ENCODE results near the gene DOCK10.

The DOCK10 gene

DNA sequence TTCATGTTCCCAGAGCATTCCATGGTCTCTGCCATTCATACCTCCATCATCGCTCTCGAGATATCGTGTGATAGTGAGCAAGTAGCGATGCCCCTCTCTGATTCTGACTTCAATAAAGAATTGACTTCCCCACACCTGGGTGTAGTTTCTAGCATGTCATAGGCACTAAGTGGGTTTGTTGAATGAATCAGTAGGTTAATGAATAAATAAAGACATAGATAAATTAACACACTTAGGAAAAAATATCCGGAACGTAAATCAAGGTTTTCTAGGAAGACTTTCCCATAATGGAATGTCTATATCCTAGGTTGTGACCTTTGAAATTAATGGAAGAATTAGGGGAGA lies 159.1 kb downstream of the DOCK10 start:
- no peaks in the 10 kb centered on the region for H3K79me1 ChIP-seq (ENCODE audit: low read depth, low read length)
- H4K8ac ChIP-seq (ENCODE audit: low read depth, low read length): no peak overlapping the region
- no peak overlapping the region for H2BK5ac ChIP-seq (ENCODE audit: low read length)
- H3K4me3 ChIP-seq (ENCODE audit: low read length in 2 of 2): no peak overlapping the region
- H4K91ac ChIP-seq (ENCODE audit: low read depth, low read length, poor library complexity): no peak overlapping the region
- no peaks in the 10 kb centered on the region for H3K4me1 ChIP-seq (ENCODE audit: control insufficient read depth in 2 of 2, insufficient read depth in 1 of 2, low read depth in 1 of 2, low read length in 2 of 2)
- H3K23ac ChIP-seq (ENCODE audit: low read depth, low read length, poor library complexity): no peak overlapping the region
- H2BK120ac ChIP-seq (ENCODE audit: low read depth, low read length): no peak overlapping the region
- no peak overlapping the region for H2BK12ac ChIP-seq (ENCODE audit: low read length)
- no CpG with 5 or more reads among the region's 6 CpGs for WGBS, 2 donors (ENCODE audit: extremely low coverage in 2 of 2, insufficient read length in 2 of 2, insufficient replicate concordance in 1 of 2)
- H2AFZ ChIP-seq (ENCODE audit: low read length): no peak overlapping the region
- no peak overlapping the region for H2BK15ac ChIP-seq (ENCODE audit: low read length)
- H3K9me3 ChIP-seq (replicated peaks in 1 of 2; ENCODE audit: control insufficient read depth in 2 of 2, insufficient read depth in 1 of 2, low read depth in 1 of 2, low read length in 2 of 2): no peaks in the 10 kb centered on the region
- no peak overlapping the region for H3K9ac ChIP-seq (ENCODE audit: low read depth, low read length, poor library complexity)
- H3K18ac ChIP-seq (ENCODE audit: low read length): no peak overlapping the region
- DNase-seq (ENCODE audit: low spot score): no peak
- H3K14ac ChIP-seq (ENCODE audit: low read length): no peak overlapping the region
- H3K36me3 ChIP-seq (replicated peaks in 1 of 2; ENCODE audit: control insufficient read depth in 2 of 2, insufficient read depth in 2 of 2, low read length in 2 of 2): no peaks in the 10 kb centered on the region
- no peak overlapping the region for H3K27ac ChIP-seq (replicated peaks; ENCODE audit: low read length)
- no peak overlapping the region for H3K4me2 ChIP-seq (ENCODE audit: insufficient read depth, low read length, poor library complexity, severe bottlenecking)
- no peak overlapping the region for H3K4ac ChIP-seq (ENCODE audit: low read length)
- H3K27me3 ChIP-seq (ENCODE audit: control insufficient read depth in 3 of 3, insufficient read depth in 3 of 3, low read depth in 1 of 3, low read length in 3 of 3): no peaks in the 10 kb centered on the region
- H2AK5ac ChIP-seq (ENCODE audit: low read depth, low read length): no peak overlapping the region

DNA sequence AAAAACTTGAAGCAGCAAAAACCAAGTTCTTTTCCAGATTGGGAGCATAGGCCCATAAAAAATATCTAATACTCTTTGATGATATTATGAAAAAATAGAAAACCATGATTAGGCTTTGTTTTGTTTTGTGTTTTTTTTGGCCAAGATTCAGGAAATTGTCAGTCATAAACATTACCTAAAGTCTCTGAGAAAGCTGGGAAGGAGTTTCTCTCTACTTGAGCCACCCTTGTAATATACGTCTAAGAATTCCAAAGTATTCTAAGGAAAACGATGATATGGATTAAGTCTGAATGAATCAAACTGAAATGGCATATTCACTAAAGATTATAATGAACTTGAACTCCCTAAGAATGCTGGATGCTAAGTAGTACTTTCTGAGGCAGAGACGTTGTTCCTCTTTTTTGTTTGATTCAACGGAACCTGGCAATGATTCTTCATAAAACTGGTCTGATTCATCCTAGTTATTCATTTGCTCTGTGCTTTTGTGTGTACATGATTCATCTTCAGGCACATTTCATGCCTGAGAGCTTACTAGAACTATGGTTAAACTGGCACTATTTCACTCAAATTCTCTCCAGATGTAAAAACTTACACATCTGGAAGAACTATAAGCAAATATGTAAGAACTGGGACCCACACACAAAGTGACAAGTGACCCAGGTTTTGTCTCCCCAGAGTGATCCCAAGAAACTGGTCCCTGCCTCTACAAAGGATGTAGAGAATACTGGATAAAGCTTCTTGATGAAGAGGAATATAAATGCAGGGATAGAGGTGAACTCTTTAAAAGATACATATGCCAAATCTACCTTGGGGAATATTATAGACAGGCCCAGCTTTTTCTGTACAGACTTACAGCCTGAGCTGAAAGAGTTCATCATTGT lies 159.7 kb downstream of the DOCK10 start:
- Histone ChIP-seq H3K4ac (ENCODE audit: low read length) (no peak overlapping the region), H3K14ac (ENCODE audit: low read length) (no peak overlapping the region), H3K18ac (ENCODE audit: low read length) (no peak overlapping the region), H2AFZ (ENCODE audit: low read length) (no peak overlapping the region), H3K4me2 (ENCODE audit: insufficient read depth, low read length, poor library complexity, severe bottlenecking) (no peak overlapping the region), H3K36me3 (replicated peaks in 1 of 2; ENCODE audit: control insufficient read depth in 2 of 2, insufficient read depth in 2 of 2, low read length in 2 of 2) (no peaks in the 10 kb centered on the region), H4K91ac (ENCODE audit: low read depth, low read length, poor library complexity) (no peak overlapping the region), H2BK120ac (ENCODE audit: low read depth, low read length) (no peak overlapping the region), H2BK15ac (ENCODE audit: low read length) (no peak overlapping the region), H3K79me1 (ENCODE audit: low read depth, low read length) (no peaks in the 10 kb centered on the region), H3K9me3 (replicated peaks in 1 of 2; ENCODE audit: control insufficient read depth in 2 of 2, insufficient read depth in 1 of 2, low read depth in 1 of 2, low read length in 2 of 2) (no peaks in the 10 kb centered on the region), H4K8ac (ENCODE audit: low read depth, low read length) (no peak overlapping the region), H3K4me3 (ENCODE audit: low read length in 2 of 2) (no peak overlapping the region), H2AK5ac (ENCODE audit: low read depth, low read length) (no peak overlapping the region), H2BK12ac (ENCODE audit: low read length) (no peak overlapping the region), H3K27me3 (ENCODE audit: control insufficient read depth in 3 of 3, insufficient read depth in 3 of 3, low read depth in 1 of 3, low read length in 3 of 3) (no peaks in the 10 kb centered on the region), H3K27ac (replicated peaks; ENCODE audit: low read length) (no peak overlapping the region), H2BK5ac (ENCODE audit: low read length) (no peak overlapping the region), H3K23ac (ENCODE audit: low read depth, low read length, poor library complexity) (no peak overlapping the region), H3K4me1 (ENCODE audit: control insufficient read depth in 2 of 2, insufficient read depth in 1 of 2, low read depth in 1 of 2, low read length in 2 of 2) (no peaks in the 10 kb centered on the region), H3K9ac (ENCODE audit: low read depth, low read length, poor library complexity) (no peak overlapping the region)
- DNase-seq (ENCODE audit: low spot score): no peak
- WGBS, 2 donors (ENCODE audit: extremely low coverage in 2 of 2, insufficient read length in 2 of 2, insufficient replicate concordance in 1 of 2): no CpG with 5 or more reads among the region's 4 CpGs

DNA sequence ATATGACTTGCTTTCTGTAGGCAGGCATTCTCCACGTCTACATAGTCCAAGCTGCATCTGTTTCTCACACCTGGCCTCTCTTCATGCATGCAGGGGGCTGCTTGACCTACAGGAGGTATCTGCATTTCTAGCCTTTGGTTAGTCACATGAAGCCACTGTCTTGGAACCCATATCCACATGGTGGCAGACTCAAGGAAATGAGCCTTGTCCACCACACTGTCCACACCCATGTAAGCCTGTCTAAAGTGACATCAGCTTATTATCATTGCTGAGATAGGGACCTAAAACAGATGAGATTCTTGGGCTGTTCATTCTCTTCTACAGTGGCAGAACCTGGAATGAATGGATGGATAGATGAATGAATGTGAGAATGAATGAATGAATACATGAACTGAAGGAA lies 160.4 kb downstream of the DOCK10 start:
- H3K23ac ChIP-seq (ENCODE audit: low read depth, low read length, poor library complexity): no peak overlapping the region
- no peak overlapping the region for H2AFZ ChIP-seq (ENCODE audit: low read length)
- no peak overlapping the region for H3K9ac ChIP-seq (ENCODE audit: low read depth, low read length, poor library complexity)
- no peak overlapping the region for H4K91ac ChIP-seq (ENCODE audit: low read depth, low read length, poor library complexity)
- H3K4ac ChIP-seq (ENCODE audit: low read length): no peak overlapping the region
- no peak overlapping the region for H2BK120ac ChIP-seq (ENCODE audit: low read depth, low read length)
- no peak overlapping the region for H3K4me2 ChIP-seq (ENCODE audit: insufficient read depth, low read length, poor library complexity, severe bottlenecking)
- H2BK5ac ChIP-seq (ENCODE audit: low read length): no peak overlapping the region
- H3K27ac ChIP-seq (replicated peaks; ENCODE audit: low read length): no peak overlapping the region
- H3K4me1 ChIP-seq (ENCODE audit: control insufficient read depth in 2 of 2, insufficient read depth in 1 of 2, low read depth in 1 of 2, low read length in 2 of 2): no peaks in the 10 kb centered on the region
- no peak overlapping the region for H3K14ac ChIP-seq (ENCODE audit: low read length)
- H2BK12ac ChIP-seq (ENCODE audit: low read length): no peak overlapping the region
- no peak overlapping the region for H2BK15ac ChIP-seq (ENCODE audit: low read length)
- no peak overlapping the region for H3K18ac ChIP-seq (ENCODE audit: low read length)
- no peaks in the 10 kb centered on the region for H3K9me3 ChIP-seq (replicated peaks in 1 of 2; ENCODE audit: control insufficient read depth in 2 of 2, insufficient read depth in 1 of 2, low read depth in 1 of 2, low read length in 2 of 2)
- H3K27me3 ChIP-seq (ENCODE audit: control insufficient read depth in 3 of 3, insufficient read depth in 3 of 3, low read depth in 1 of 3, low read length in 3 of 3): no peaks in the 10 kb centered on the region
- no peak overlapping the region for H2AK5ac ChIP-seq (ENCODE audit: low read depth, low read length)
- no peak overlapping the region for H3K4me3 ChIP-seq (ENCODE audit: low read length in 2 of 2)
- H3K79me1 ChIP-seq (ENCODE audit: low read depth, low read length): no peaks in the 10 kb centered on the region
- no CpG with 5 or more reads among the region's 1 CpG for WGBS, 2 donors (ENCODE audit: extremely low coverage in 2 of 2, insufficient read length in 2 of 2, insufficient replicate concordance in 1 of 2)
- no peak overlapping the region for H4K8ac ChIP-seq (ENCODE audit: low read depth, low read length)
- DNase-seq (ENCODE audit: low spot score): no peak
- H3K36me3 ChIP-seq (replicated peaks in 1 of 2; ENCODE audit: control insufficient read depth in 2 of 2, insufficient read depth in 2 of 2, low read length in 2 of 2): no peaks in the 10 kb centered on the region

DNA sequence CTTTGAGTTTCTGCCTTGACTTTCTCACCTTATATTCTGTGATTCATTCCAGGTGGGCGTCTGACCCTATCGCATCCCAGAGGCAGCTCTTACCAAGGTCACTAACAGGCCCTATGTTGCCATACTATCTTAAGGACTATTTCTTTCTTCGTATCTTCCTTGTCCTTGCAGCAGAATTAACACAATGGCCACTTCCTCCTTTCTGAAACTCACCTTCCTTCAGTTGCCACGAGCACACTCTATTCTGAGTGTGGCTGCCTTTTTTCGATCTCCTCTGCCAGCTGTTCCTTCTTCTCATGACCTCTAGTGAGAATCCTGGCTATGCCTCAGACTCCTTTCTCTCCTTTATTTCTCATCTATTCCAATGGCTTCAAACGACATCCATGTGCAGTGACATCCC lies 165.7 kb downstream of the DOCK10 start:
- H3K23ac ChIP-seq (ENCODE audit: low read depth, low read length, poor library complexity): no peak overlapping the region
- H3K4me1 ChIP-seq (ENCODE audit: control insufficient read depth in 2 of 2, insufficient read depth in 1 of 2, low read depth in 1 of 2, low read length in 2 of 2): peaks cover 2 to 6% of the 10 kb centered on the region in 2 donors
- no peak overlapping the region for H3K27ac ChIP-seq (replicated peaks; ENCODE audit: low read length)
- peaks cover 0 to 2% of the 10 kb centered on the region in 2 donors for H3K36me3 ChIP-seq (replicated peaks in 1 of 2; ENCODE audit: control insufficient read depth in 2 of 2, insufficient read depth in 2 of 2, low read length in 2 of 2)
- H2BK5ac ChIP-seq (ENCODE audit: low read length): no peak overlapping the region
- no peak overlapping the region for H3K18ac ChIP-seq (ENCODE audit: low read length)
- H4K8ac ChIP-seq (ENCODE audit: low read depth, low read length): no peak overlapping the region
- no peak overlapping the region for H4K91ac ChIP-seq (ENCODE audit: low read depth, low read length, poor library complexity)
- no peak overlapping the region for H3K14ac ChIP-seq (ENCODE audit: low read length)
- H3K4me2 ChIP-seq (ENCODE audit: insufficient read depth, low read length, poor library complexity, severe bottlenecking): no peak overlapping the region
- no CpG with 5 or more reads among the region's 6 CpGs for WGBS, 2 donors (ENCODE audit: extremely low coverage in 2 of 2, insufficient read length in 2 of 2, insufficient replicate concordance in 1 of 2)
- no peak for DNase-seq (ENCODE audit: low spot score)
- H3K4ac ChIP-seq (ENCODE audit: low read length): no peak overlapping the region
- H3K9me3 ChIP-seq (replicated peaks in 1 of 2; ENCODE audit: control insufficient read depth in 2 of 2, insufficient read depth in 1 of 2, low read depth in 1 of 2, low read length in 2 of 2): no peaks in the 10 kb centered on the region
- no peak overlapping the region for H2AFZ ChIP-seq (ENCODE audit: low read length)
- no peak overlapping the region for H3K4me3 ChIP-seq (ENCODE audit: low read length in 2 of 2)
- H2AK5ac ChIP-seq (ENCODE audit: low read depth, low read length): no peak overlapping the region
- no peak overlapping the region for H2BK15ac ChIP-seq (ENCODE audit: low read length)
- H2BK120ac ChIP-seq (ENCODE audit: low read depth, low read length): no peak overlapping the region
- H3K79me1 ChIP-seq (ENCODE audit: low read depth, low read length): no peaks in the 10 kb centered on the region
- no peak overlapping the region for H3K9ac ChIP-seq (ENCODE audit: low read depth, low read length, poor library complexity)
- H2BK12ac ChIP-seq (ENCODE audit: low read length): no peak overlapping the region
- no peaks in the 10 kb centered on the region for H3K27me3 ChIP-seq (ENCODE audit: control insufficient read depth in 3 of 3, insufficient read depth in 3 of 3, low read depth in 1 of 3, low read length in 3 of 3)

Measured in neuronal stem cell (in vitro differentiated cells).